ENCODE measurements around the gene CSPG5.
A peak's percentile ranks its signal among the peaks of the same experiment; 100 is the strongest.

CSPG5 gene

DNA sequence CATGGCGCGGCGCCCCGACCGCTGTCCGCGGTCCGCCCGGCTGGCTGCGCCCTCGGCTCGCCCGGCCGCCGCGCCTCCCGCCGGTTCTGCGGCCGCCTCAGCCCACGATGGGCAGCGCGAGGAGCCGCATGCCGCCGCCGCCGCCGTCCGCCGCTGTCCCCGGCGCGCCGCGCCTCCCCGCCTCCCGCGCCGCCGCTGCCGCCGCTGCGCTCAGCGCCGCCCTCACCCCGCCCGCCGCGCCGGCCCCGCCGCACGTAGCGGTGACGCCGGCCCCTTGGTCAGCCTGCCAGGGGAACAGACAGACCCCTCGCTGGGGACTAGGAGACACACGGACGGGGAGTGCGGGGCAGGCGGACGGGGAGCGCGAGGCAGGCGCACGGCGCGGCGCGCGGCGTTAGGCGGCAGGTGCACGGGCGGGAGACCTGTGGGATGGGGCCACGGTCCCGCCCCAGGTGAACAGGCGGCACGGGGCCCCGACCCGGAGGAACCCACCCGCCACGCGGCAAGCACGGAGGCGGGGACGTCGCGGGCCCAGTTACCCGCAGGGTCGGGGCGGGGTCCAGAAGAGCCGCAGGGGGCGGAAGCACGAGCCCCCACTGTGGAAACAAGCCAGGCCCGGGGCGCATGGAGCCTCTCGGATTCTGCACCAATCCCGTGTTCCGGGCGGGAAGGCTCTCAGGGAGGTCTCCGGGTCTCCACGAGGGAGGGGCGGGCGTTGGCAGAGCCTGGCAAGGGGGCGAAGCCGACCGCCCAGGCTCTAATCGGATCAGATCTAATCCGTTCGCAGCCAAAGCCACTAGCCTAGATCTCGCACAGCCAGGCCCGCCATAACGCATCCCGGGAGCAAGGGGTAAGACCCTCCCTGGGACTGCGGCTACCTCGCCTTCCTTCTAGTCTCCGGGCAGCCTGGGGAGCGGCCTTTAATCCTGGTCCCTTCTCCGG is at the start of gene CSPG5:
TSS of gene CSPG5 (minus strand) at position 175 of the 942 bp plus-strand sequence. CDS start at position 3, 172 bp downstream.
- peak in 1 of 2 experiments; percentile 3 for DNase-seq

DNA sequence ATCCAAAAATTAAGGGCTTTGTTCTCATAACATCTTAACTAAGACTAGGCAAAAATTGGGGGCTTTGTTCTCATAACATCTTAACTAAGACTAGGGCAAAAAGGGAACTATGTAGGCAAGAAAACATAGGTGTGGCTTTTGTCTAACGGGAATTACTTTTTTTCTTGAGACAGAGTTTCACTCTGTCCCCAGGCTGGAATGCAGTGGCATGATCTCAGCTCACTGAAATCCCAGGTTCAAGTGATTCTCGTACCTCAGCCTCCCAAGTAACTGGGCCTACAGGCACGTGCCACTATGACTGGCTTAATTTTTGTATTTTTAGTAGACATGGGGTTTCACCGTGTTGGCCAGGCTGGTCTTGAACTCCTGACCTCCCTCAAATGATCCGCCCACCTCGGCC is 49.8 kb upstream of the CSPG5 start:
- no peak for DNase-seq

- DNase-seq = no peak
Observed at GRCh38 chr3:47622671-47623461, 44.2 kb upstream of the CSPG5 start.

DNA sequence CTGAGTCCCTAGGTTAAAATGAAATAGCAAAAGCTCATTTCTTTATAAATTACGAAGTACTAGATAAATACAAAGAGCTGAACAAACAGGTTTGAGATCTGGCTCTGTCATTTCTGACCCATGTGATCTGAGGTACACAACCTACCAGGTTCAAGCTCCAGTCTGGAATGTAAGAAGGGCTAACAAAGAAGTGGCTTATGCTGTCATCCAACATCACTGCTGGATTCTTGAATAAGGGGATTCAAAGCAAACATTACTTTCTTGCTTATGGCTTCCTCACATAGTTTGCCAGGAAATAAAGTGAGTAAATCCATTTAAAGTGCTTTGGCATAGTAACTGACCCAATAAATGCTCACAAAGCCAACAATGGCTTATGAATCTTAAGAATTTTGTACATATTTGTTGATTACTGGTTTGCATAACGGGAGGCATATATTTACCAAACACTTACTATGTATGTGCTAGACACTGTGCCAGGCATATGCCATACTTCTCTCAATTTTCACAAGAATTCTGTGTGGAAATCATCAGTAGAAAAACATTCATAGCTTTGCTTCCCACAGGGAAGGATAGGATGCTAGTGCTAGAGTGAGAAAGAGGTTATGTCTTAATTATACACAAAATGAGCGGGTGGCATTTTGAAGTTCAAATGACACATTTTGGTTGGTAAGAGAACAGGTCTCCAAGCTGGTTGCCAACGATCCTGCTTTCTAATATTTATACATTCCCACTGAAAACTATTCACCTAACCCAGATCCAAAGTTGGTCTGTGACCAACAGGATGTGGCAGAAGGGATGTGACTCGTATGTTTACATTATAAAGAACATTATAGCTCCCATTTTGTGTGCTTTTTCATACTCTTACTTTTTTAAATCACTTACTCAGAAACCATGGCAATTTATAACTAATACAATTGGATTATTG is 38.7 kb upstream of the CSPG5 start:
- no peak for DNase-seq

DNA sequence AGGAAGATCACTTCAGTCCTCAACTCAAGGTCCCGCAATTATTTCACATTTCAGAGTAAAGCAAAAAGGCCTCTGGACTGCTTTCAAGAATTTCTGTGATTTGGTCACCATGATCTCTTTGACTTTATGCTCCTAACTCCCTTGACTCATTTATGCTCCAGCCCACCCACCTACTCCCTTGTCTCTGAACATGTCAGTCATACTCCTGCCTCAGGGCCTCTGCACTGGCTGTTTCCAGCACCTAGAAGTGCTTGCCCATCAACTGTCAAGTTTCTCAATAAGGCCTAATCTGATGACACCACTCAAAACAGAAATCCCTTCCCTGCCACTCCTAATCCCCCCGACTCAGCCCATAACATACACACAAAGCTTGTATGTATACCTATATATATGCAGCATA is 36.1 kb upstream of the CSPG5 start:
- DNase-seq = no peak

GRCh38 chr3:47613722-47614121 is 35.1 kb upstream of the CSPG5 start:
- no peak for DNase-seq

DNA sequence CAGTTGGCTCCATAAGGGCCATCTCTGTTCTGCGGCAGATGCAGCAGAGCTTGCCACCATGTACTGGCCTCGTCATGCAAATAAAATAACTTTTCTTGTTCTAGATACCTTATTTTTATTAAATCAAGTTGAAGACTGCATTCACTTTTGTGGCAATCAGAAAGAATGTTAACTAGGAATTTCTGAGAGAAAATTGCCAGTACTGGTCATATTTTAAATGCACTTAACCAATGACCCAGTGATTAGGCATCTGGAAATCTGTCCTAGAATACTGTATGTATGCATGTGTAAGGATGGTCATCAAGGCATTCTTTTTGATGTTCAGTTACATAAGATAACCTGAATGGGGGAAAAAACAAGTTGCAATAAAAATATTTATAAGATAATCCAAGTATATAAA is 34.2 kb upstream of the CSPG5 start:
- no peak for DNase-seq

DNA sequence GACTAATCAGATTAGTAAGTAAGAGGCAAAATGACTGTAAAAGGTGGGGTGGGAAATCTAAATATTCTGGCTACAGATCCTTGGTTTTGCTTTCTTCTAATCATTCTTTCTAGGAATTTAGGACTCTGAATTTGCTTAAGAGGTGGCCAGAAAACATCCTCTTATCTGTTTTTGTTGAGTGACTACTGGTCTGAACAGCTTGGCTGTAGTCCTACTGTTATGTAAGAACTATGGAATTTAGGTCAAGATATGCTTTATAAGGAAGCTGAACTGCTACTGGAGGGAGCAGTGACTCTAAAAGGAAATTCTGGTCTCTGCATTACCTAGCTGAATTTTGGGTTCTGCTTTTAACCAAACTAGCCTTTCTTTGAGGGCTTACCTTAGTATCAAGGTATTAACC is 33.5 kb upstream of the CSPG5 start:
- DNase-seq = no peak

DNA sequence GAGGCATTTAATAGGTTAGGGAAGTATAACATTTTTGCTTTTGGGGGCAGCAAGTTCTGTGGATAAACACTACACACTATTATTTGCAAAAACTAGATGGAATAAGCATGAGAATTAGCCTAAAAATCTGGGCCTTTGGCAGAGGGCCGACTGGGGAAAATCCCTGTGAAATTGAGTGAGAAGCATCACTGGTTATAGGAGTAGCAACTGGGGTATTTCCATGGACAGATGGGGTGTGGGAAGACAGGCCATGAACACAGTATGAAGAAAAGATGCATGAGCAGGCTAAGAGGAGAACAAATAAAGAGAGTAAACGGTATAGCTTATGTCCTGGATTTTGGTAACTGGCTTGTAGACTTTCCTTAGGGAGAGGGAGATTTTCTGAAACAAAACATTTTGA is 32.9 kb upstream of the CSPG5 start:
- no peak for DNase-seq

DNA sequence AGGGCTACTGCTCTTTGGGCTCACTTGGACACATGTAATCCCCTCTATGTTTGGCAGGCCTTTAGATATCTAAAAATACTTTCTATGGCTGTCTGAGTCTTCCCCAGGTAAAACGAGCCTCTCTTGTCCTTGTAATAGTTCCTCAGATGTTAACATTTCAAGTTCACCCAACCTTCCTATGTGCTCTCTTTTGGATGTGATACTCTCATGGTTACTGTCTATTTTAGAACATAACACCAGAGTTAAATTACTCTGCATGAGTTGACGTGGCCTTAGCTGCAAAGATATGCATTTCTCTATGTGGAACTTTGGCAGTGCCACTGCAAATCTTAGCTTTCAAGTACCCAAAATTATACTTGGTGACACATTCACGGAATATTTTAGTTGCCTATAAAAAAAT is 31.9 kb upstream of the CSPG5 start:
- DNase-seq = no peak

DNA sequence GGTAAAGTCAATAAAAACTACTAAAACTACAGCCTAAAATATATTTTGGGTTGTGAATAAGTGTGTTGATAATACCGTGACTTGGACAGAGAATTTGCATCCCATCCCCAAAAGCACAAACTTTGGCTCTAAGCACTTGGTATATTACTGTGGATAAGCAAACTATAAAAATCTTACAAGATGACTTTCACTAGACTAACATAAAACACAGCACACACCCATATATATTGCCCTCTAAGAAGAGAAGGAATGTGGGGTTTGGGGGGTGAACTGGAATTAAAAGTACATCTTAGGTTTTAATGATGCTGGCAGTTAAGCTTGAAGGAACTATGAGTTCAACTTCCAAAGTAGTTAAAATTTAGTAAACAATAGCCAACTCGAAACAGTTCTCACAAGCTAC is 28.7 kb upstream of the CSPG5 start:
- DNase-seq = no peak

DNA sequence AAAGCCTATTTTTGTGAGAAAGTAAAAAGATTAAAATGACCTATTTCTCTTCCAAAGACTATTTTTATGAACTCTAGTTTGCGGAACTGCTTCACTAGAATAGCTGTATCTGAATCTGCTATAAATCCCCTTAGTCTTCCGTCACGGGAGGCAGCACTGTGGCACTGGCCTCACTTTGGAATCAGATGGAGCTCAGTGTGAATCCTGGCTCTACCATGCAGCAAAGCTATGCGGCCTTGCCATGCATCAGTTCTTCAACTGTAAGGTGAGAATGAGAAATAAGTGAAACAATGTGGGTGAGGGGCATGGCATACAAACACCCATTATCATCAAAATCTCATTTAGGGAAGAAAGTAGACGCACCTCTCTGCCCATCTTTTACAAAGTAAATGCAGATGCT is 27.5 kb upstream of the CSPG5 start:
- no peak for DNase-seq

DNA sequence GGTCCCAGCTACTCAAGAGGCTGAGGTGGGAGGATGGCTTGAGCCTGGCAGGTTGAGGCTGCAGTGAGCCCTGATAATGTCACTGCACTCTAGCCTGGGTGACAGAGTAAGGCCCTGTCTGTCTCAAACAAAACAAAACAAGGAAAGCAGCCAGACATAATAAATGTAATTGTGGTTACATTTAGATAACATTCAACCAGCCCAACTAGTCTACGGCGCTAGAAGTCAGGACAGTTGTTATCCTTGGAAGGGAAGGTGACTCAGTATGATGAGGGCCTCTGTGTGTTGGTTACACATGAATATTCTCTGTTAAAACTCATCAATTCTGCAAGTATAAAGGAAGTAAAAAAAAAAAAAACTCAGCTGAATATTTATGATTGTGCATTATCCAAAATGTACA is 27.0 kb upstream of the CSPG5 start:
- DNase-seq = no peak

GRCh38 chr3:47604145-47604544 is 25.5 kb upstream of the CSPG5 start:
- DNase-seq = no peak

GRCh38 chr3:47603332-47603731 is 24.7 kb upstream of the CSPG5 start:
- no peak for DNase-seq

DNA sequence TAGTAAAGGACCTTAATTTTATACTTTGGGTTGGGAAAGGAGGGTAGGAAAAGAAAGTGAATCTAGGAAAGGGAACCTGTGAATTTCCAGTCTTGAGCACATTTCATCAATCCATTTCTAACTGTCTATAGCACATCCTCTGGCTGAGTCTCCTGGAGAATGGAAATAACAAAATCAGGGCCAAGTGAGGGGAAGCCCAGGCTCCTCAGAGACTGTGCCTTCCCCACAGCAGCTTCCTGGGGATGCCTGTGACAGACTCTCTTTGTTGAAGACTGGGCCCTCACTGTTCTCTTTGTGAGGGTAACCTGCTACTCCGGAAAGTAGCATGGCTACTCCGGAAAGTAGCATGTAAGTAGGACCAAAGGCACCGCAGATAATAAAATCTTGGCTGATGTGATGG is 22.6 kb upstream of the CSPG5 start:
- DNase-seq = no peak

DNA sequence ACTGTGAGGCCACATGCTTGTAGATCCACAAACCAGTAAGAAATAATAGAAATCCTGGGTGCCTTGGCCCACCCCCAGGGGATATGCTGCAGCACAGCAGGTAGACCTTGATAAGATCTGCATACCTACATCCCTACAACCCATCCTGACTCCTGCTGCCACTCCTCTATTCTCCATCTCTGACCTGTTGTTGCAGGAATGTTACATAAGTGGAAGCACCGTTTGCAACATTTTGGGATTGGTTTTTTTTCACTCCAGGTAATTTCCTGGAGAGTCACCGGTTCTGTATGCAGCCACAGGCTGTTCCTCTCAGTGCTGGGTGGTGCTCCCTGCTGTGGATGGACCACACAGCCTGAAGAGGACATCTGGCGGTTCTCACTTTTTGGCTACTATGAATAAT is 16.1 kb upstream of the CSPG5 start:
- DNase-seq = no peak

GRCh38 chr3:47592066-47592795 is 13.6 kb upstream of the CSPG5 start:
- DNase-seq = no peak

DNA sequence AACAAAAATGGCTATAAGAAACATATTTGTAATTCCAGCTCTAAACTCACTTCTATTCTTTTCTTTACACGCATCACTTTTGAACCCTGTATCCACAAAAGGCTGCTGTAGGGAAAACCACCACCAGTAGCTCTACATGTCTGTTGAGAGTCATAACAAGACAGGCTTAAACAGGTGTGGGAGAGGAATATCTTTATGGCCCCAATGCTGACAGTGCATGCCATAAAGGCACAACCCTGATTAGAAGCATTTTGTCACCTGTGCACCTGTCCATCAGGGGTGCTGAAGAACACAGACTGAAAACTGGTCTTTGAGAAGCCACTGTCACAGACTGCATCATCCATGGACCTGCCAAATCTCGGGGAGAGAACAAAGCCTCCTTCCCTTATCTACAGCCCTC is 11.6 kb upstream of the CSPG5 start:
- DNase-seq = no peak

DNA sequence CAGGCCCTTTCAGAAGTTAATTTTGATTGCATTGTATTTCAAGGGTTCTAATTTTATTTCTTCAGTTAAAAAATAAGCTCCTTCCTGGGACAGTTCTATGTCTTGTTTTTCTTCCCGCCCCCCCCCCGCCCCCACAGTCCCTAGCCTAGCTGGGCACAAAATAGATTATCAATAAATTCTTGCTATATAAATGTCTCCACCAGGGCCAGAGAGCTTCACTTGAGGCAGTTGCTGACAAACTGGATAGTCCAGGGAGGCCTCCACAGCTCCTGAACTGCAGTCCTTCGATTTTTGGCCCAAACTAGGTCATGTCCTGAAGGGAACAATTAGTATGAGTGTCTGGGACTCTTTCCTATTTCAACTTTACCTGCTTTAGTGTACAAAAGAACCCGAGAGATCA is 9.9 kb upstream of the CSPG5 start:
- no peak for DNase-seq

- DNase-seq = no peak
Observed at GRCh38 chr3:47588053-47588452, 9.4 kb upstream of the CSPG5 start.

DNA sequence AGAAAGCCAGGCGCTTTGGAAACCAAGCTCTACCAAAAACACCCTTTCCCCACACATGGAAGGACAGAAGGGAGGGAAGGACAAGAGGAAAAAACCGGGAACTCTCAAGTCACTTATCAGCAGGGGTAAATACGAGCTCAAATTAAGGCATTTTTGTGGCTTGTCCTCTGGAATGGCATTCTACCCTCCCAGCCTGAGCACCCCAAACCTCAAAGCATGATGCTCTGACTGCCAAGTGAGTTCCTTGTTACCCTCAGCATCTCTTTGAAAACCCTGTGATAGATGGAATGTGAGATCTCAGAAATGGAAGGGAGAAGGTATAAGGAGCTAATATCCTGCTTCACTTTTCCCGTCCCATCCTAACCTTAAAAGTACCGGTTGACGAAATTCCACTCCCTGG is 8.1 kb upstream of the CSPG5 start:
- DNase-seq = no peak
